Measurements from ENCODE around the gene KNL1.

GRCh38 chr15:40563426-40563825 lies 30.6 kb upstream of the KNL1 start:
- no peak for TF ChIP-seq POLR2A (IDR thresholded peaks at IDR 0.05)
- TF ChIP-seq, protein P1, sequence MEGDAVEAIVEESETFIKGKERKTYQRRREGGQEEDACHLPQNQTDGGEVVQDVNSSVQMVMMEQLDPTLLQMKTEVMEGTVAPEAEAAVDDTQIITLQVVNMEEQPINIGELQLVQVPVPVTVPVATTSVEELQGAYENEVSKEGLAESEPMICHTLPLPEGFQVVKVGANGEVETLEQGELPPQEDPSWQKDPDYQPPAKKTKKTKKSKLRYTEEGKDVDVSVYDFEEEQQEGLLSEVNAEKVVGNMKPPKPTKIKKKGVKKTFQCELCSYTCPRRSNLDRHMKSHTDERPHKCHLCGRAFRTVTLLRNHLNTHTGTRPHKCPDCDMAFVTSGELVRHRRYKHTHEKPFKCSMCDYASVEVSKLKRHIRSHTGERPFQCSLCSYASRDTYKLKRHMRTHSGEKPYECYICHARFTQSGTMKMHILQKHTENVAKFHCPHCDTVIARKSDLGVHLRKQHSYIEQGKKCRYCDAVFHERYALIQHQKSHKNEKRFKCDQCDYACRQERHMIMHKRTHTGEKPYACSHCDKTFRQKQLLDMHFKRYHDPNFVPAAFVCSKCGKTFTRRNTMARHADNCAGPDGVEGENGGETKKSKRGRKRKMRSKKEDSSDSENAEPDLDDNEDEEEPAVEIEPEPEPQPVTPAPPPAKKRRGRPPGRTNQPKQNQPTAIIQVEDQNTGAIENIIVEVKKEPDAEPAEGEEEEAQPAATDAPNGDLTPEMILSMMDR (IDR thresholded peaks at IDR 0.05 in 4 of 5, conservative IDR thresholded peaks at IDR 0.05 in 1 of 5), result no peak

Data from gastrocnemius medialis (tissue), 4 donors.